ENCODE data around the gene PRICKLE1. TPM values are rescaled to one million over a fixed set of nuclear protein-coding genes. Genes with fewer than 3 reads are reported as not detected.

Gene PRICKLE1
- total and polyA plus RNA-seq, 2 experiments from 2014 or later, result 7.7 to 51.7 TPM

DNA sequence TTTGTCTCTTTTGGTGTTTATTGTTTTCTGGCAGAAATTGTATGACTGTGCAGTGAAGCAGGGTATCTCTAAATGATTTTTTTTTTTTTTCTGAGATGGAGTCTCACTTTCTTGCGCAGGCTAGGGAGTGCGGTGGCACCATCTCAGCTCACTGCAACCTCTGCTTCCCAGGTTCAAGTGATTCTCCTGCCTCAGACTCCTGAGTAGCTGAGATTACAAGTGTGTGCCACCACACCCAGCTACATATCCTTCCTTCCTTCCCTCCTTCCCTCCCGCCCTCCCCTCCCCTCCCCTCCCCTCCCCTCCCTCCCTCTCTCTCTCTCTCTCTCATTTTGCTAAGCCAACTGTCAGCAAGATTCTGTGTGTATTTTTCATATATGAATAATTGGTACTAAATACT, 169.2 kb downstream of the PRICKLE1 start (continued):
- TF ChIP-seq, protein P1, sequence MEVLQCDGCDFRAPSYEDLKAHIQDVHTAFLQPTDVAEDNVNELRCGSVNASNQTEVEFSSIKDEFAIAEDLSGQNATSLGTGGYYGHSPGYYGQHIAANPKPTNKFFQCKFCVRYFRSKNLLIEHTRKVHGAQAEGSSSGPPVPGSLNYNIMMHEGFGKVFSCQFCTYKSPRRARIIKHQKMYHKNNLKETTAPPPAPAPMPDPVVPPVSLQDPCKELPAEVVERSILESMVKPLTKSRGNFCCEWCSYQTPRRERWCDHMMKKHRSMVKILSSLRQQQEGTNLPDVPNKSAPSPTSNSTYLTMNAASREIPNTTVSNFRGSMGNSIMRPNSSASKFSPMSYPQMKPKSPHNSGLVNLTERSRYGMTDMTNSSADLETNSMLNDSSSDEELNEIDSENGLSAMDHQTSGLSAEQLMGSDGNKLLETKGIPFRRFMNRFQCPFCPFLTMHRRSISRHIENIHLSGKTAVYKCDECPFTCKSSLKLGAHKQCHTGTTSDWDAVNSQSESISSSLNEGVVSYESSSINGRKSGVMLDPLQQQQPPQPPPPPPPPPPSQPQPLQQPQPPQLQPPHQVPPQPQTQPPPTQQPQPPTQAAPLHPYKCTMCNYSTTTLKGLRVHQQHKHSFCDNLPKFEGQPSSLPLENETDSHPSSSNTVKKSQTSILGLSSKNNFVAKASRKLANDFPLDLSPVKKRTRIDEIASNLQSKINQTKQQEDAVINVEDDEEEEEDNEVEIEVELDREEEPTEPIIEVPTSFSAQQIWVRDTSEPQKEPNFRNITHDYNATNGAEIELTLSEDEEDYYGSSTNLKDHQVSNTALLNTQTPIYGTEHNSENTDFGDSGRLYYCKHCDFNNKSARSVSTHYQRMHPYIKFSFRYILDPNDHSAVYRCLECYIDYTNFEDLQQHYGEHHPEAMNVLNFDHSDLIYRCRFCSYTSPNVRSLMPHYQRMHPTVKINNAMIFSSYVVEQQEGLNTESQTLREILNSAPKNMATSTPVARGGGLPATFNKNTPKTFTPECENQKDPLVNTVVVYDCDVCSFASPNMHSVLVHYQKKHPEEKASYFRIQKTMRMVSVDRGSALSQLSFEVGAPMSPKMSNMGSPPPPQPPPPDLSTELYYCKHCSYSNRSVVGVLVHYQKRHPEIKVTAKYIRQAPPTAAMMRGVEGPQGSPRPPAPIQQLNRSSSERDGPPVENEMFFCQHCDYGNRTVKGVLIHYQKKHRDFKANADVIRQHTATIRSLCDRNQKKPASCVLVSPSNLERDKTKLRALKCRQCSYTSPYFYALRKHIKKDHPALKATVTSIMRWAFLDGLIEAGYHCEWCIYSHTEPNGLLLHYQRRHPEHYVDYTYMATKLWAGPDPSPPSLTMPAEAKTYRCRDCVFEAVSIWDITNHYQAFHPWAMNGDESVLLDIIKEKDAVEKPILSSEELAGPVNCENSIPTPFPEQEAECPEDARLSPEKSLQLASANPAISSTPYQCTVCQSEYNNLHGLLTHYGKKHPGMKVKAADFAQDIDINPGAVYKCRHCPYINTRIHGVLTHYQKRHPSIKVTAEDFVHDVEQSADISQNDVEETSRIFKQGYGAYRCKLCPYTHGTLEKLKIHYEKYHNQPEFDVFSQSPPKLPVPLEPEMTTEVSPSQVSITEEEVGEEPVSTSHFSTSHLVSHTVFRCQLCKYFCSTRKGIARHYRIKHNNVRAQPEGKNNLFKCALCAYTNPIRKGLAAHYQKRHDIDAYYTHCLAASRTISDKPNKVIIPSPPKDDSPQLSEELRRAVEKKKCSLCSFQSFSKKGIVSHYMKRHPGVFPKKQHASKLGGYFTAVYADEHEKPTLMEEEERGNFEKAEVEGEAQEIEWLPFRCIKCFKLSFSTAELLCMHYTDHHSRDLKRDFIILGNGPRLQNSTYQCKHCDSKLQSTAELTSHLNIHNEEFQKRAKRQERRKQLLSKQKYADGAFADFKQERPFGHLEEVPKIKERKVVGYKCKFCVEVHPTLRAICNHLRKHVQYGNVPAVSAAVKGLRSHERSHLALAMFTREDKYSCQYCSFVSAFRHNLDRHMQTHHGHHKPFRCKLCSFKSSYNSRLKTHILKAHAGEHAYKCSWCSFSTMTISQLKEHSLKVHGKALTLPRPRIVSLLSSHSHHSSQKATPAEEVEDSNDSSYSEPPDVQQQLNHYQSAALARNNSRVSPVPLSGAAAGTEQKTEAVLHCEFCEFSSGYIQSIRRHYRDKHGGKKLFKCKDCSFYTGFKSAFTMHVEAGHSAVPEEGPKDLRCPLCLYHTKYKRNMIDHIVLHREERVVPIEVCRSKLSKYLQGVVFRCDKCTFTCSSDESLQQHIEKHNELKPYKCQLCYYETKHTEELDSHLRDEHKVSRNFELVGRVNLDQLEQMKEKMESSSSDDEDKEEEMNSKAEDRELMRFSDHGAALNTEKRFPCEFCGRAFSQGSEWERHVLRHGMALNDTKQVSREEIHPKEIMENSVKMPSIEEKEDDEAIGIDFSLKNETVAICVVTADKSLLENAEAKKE (CRISPR knock-in tag; IDR thresholded peaks at IDR 0.05), result no peak
- TF ChIP-seq, protein P2, sequence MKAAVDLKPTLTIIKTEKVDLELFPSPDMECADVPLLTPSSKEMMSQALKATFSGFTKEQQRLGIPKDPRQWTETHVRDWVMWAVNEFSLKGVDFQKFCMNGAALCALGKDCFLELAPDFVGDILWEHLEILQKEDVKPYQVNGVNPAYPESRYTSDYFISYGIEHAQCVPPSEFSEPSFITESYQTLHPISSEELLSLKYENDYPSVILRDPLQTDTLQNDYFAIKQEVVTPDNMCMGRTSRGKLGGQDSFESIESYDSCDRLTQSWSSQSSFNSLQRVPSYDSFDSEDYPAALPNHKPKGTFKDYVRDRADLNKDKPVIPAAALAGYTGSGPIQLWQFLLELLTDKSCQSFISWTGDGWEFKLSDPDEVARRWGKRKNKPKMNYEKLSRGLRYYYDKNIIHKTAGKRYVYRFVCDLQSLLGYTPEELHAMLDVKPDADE (IDR thresholded peaks at IDR 0.05), result no peak

DNA sequence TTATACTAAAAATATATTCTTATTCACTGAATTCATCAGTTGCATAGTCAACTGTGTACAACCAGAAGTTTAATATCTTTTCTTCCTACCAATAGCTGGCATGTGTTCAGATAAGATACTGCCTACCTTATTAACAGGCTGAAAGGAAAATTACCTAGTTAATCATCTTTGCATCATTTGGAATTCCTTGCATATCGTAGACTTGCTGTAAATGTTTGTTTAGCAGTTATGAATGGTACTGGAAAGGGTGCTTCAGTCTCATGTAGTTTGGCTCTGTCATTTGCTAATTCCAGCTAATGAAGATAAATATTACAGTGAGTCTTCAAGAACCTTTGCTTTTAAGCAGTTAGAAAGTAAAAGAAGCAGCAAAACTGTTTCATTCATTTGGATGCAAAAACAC, 179.2 kb downstream of the PRICKLE1 start:
- Histone ChIP-seq H3K4me1 (ENCODE audit: insufficient read depth) (no peaks in the 10 kb centered on the region; the same call in 1 of the 2 replicates), H3K4me2 (no peak overlapping the region), H3K4me3 (no peak overlapping the region), H3F3A (replicated peaks; ENCODE audit: low read depth) (no peaks in the 10 kb centered on the region), H3K27ac (ENCODE audit: low read depth) (no peak overlapping the region), H3K27me3 (ENCODE audit: insufficient read depth) (no peaks in the 10 kb centered on the region), H3K79me2 (replicated peaks; ENCODE audit: insufficient read depth) (no peaks in the 10 kb centered on the region), H3K9me2 (ENCODE audit: insufficient read depth) (no peaks in the 10 kb centered on the region), H2AFZ (no peak overlapping the region), H3K36me3 (ENCODE audit: insufficient read depth) (no peaks in the 10 kb centered on the region), H4K20me1 (replicated peaks; ENCODE audit: insufficient read depth) (0 out of 2 replicates have a peak, but pooled peaks cover 5% of the 10 kb centered on the region)
- H3K9me3 Mint-ChIP-seq, result no peaks in the 10 kb centered on the region
- no peaks in the 10 kb centered on the region for H3K27me3 Mint-ChIP-seq (ENCODE audit: insufficient read depth, low read depth, poor library complexity)
- ATAC-seq, result no peak
- peaks cover 3% of the 10 kb centered on the region; the same call in 1 of the 3 replicates for H3K36me3 Mint-ChIP-seq (ENCODE audit: low read depth)
- no peak for DNase-seq (ENCODE audit: low spot score)
- peaks cover 5% of the 10 kb centered on the region; the same call in 1 of the 3 replicates for H3K4me1 Mint-ChIP-seq
- H3K27ac Mint-ChIP-seq, result no peak overlapping the region
- H3K4me3 Mint-ChIP-seq, result no peak overlapping the region
- TF ChIP-seq JUNB (IDR thresholded peaks at IDR 0.05; ENCODE audit: unreplicated experiment) (no peak), ZNF114 (CRISPR knock-in tag; IDR thresholded peaks at IDR 0.05) (no peak), EZH2phosphoT487 (IDR thresholded peaks at IDR 0.05; ENCODE audit: unreplicated experiment) (no peak), STAT1 (IDR thresholded peaks at IDR 0.05; ENCODE audit: unreplicated experiment) (no peak)
- TF ChIP-seq, protein P2 (IDR thresholded peaks at IDR 0.05), result no peak
- TF ChIP-seq, protein P1 (CRISPR knock-in tag; IDR thresholded peaks at IDR 0.05), result no peak
